GM23338 (cell line): Measurements from ENCODE around the gene AMIGO1.

Source experiments
- CTCF ChIP-seq, 2 experiments: fragments of 200-600 bp in 1 of 2; sonication (generic) in 1 of 2; conservative IDR thresholded peaks; 2 replicates each; pipeline versions ENCODE4 v1.5.1 to v1.6.1; 2016 to 2017; ENCODE audit warnings: antibody characterized with exemption in 2 of 2, low read depth in 2 of 2, mild to moderate bottlenecking in 2 of 2, moderate library complexity in 1 of 2
- EZH2phosphoT487 ChIP-seq: fragments of 200-600 bp; sonication (generic); IDR thresholded peaks from one replicate; pipeline ENCODE4 v1.8.1; 2018; ENCODE audit warnings: antibody characterized with exemption; ENCODE audit not compliant: unreplicated experiment
- REST ChIP-seq: IDR thresholded peaks from one replicate; pipeline ENCODE4 v1.6.1; 2018; ENCODE audit warnings: antibody characterized with exemption; ENCODE audit not compliant: unreplicated experiment

GRCh38 chr1:109468061-109468460 lies 41.5 kb downstream of the AMIGO1 start:
- TF ChIP-seq CTCF (conservative IDR thresholded peaks at IDR 0.05; ENCODE audit: low read depth in 2 of 2) (no peak), REST (no peak), EZH2phosphoT487 (no peak)
